K562 (cell line): ENCODE results near the gene MALAT1. TPM values are rescaled to one million over a fixed set of nuclear protein-coding genes. Genes with fewer than 3 reads are reported as not detected.
A peak's percentile ranks its signal among the peaks of the same experiment; 100 is the strongest.

Source experiments
- CAMTA2 ChIP-seq: fragments of 250-450 bp; sonication (Bioruptor Pico); conservative IDR thresholded peaks from 2 replicates; pipeline ENCODE4 v1.5.1; 2022
- CTBP1 ChIP-seq: fragments of 450-650 bp; IDR thresholded peaks from 2 replicates; pipeline ENCODE4 v1.6.1; 2016; ENCODE audit warnings: borderline replicate concordance
- CTCFL ChIP-seq: IDR thresholded peaks from 2 replicates; pipeline ENCODE4 v1.6.1; 2011; ENCODE audit warnings: borderline replicate concordance, low read depth, mild to moderate bottlenecking, moderate library complexity, low read length; ENCODE audit not compliant: insufficient read depth, poor library complexity, severe bottlenecking
- MEIS2 ChIP-seq: fragments of 450-650 bp; IDR thresholded peaks from 2 replicates; pipeline ENCODE4 v1.6.1; 2014; ENCODE audit warnings: mild to moderate bottlenecking; ENCODE audit not compliant: partially characterized antibody
- PHF20 ChIP-seq: fragments of 450-650 bp; IDR thresholded peaks from 2 replicates; pipeline ENCODE4 v1.6.1; 2018; ENCODE audit not compliant: partially characterized antibody
- POLR2AphosphoS5 ChIP-seq: IDR thresholded peaks from 2 replicates; pipeline ENCODE4 v1.6.1; 2011; ENCODE audit warnings: mild to moderate bottlenecking, low read depth, low read length, moderate library complexity; ENCODE audit not compliant: control insufficient read depth, insufficient read depth
- RBFOX2 ChIP-seq: fragments of 200-400 bp; formaldehyde crosslinking; IDR thresholded peaks from 2 replicates; pipeline ENCODE4 v1.6.1; 2017; ENCODE audit warnings: low read depth, mild to moderate bottlenecking, low read length, moderate library complexity
- SIN3A ChIP-seq, 2 experiments: fragments of 150-350 bp in 1 of 2; IDR thresholded peaks; 2 replicates each; pipeline ENCODE4 v1.6.1; 2011 to 2016; ENCODE audit warnings: borderline replicate concordance in 2 of 2, low read depth in 2 of 2, low read length in 2 of 2, mild to moderate bottlenecking in 2 of 2, moderate library complexity in 2 of 2; ENCODE audit not compliant: control insufficient read depth in 1 of 2
- SMAD4 ChIP-seq: fragments of 250-450 bp; sonication (Bioruptor Pico); conservative IDR thresholded peaks from 2 replicates; pipeline ENCODE4 v1.8.0; 2021; ENCODE audit warnings: inconsistent platforms, mild to moderate bottlenecking, moderate library complexity
- TFAP4 ChIP-seq: sonication (generic); formaldehyde crosslinking; IDR thresholded peaks from 2 replicates; pipeline ENCODE4 v1.8.0; 2022; ENCODE audit warnings: missing genetic modification reagents, mild to moderate bottlenecking, moderate library complexity, borderline replicate concordance
- ZBTB40 ChIP-seq, 2 experiments: fragments of 450-650 bp in 1 of 2; sonication (generic) in 1 of 2; formaldehyde crosslinking in 1 of 2; IDR thresholded peaks; 2 replicates each; pipeline versions ENCODE4 v1.7.1 to v1.9.0; 2016 to 2022; ENCODE audit warnings: inconsistent platforms in 1 of 2, mild to moderate bottlenecking in 1 of 2, missing genetic modification reagents in 1 of 2
- ZNF3 ChIP-seq: fragments of 250-450 bp; sonication (Bioruptor Pico); IDR thresholded peaks from 2 replicates; pipeline ENCODE4 v1.5.0; 2021; ENCODE audit warnings: mild to moderate bottlenecking, moderate library complexity
- polyA plus RNA-seq, 8 experiments: library from polyadenylated mRNA; depleted of rRNA in 4 of 8; stranded (reverse) in 5 of 8; unstranded in 3 of 8; fragments of >200 nt; fragmentation: Nextera tagmentation in 2 of 8; fragmentation: Illumina TruSeq in 1 of 8; extraction: Ambion mirVana in 2 of 8; extraction: Trizol in 1 of 8; gene quantifications; 2 replicates each; pipeline versions ENCODE4 v1.2.1 to v1.2.3, GENCODE V29; 2011 to 2014; ENCODE audit warnings: inconsistent platforms in 1 of 8, missing spikeins in 1 of 8
- total RNA-seq, 7 experiments: library from RNA; depleted of rRNA in 6 of 7; stranded (reverse); fragments of >200 nt in 6 of 7; fragmentation: Illumina TruSeq in 2 of 7; extraction: Trizol in 2 of 7; gene quantifications; 2 replicates each; pipeline versions ENCODE4 v1.2.1 to v1.2.3, GENCODE V29; 2011 to 2021; ENCODE audit warnings: low replicate concordance in 1 of 7

Gene MALAT1
- total and polyA plus RNA-seq, 9 of the 15 experiments (the other 6 are each of a cell fraction or from before 2014, with no cell fraction given), result 363 to 8,715 (median 2,351) TPM

- TF ChIP-seq ZBTB40 (IDR thresholded peaks at IDR 0.05) (peak; percentile 50; the same call in 1 of the 2 replicates), ZBTB40 (CRISPR knock-in tag; IDR thresholded peaks at IDR 0.05) (no peak), SIN3A (IDR thresholded peaks at IDR 0.05; ENCODE audit: borderline replicate concordance in 2 of 2, control insufficient read depth in 1 of 2, low read depth in 2 of 2, low read length in 2 of 2) (0 out of 4 replicates have a peak, but pooled peaks of 1 of the 2 experiments have one; percentile 51), CTBP1 (peak; percentile 52; the same call in 1 of the 2 replicates), ZNF3 (CRISPR knock-in tag) (no peak), POLR2AphosphoS5 (peak; percentile 18; the same call in 1 of the 2 replicates), TFAP4 (CRISPR knock-in tag) (peak; percentile 41), CAMTA2 (CRISPR knock-in tag) (no peak), SMAD4 (CRISPR knock-in tag) (peak; percentile 56; the same call in 1 of the 2 replicates), MEIS2 (peak; percentile 10), CTCFL (no peak), PHF20 (peak; percentile 26), RBFOX2 (peak; percentile 75)
These were observed 47.5 kb downstream of the MALAT1 start (continued) for GRCh38 chr11:65546217-65546958.
